ENCODE data around the gene EVX2. TPM values are rescaled to one million over a fixed set of nuclear protein-coding genes. Genes with fewer than 3 reads are reported as not detected.
A peak's percentile ranks its signal among the peaks of the same experiment; 100 is the strongest.

Gene EVX2
- total and polyA plus RNA-seq, 2 donors (not counting 1 experiment from before 2014, with no cell fraction given), result not detected

DNA sequence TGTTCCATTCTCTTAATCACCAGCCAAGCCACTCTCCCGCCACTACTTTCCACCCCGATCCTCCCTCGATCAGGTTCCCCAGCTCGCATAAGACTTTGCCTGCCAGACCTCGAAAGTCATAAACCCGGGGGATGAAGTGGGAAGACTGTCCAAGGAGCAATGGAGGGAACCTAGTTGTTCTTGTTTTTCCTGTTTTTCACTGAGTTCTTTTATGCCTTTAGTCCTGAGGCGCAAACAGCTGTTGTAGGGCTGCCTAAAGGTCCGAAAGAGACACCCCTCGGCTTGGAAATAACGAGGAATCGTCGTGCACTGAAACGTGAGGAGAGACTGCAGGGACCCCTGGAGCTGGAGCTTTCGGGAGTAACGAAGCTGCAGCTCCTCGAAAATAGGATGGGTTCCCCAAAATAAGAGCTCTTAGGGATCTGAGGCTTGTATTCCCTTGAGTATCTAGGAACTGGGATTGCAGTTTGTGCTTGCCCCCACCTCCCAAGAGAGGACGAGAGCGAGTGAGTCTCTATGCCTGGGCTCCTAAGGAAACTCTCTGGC lies 14.1 kb upstream of the EVX2 start:
- Histone ChIP-seq H4K20me1 (ENCODE audit: control insufficient read depth, insufficient read depth, low read length, poor library complexity, severe bottlenecking) (no peaks in the 10 kb centered on the region), H3K27ac (ENCODE audit: low read length in 2 of 2) (no peak overlapping the region), H3K4me3 (ENCODE audit: control extremely low read depth in 1 of 5, extremely low read depth in 1 of 5, insufficient read depth in 1 of 5, low read depth in 2 of 5, low read length in 4 of 5) (peak overlapping the region in 1 of 5 experiments; percentile 17), H3K9ac (ENCODE audit: low read length) (peak overlapping the region; percentile 9), H3K79me2 (ENCODE audit: control insufficient read depth, insufficient read depth, low read length) (no peaks in the 10 kb centered on the region), H3K9me3 (ENCODE audit: control extremely low read depth in 1 of 3, control insufficient read depth in 2 of 3, insufficient read depth in 1 of 3, low read length in 2 of 3) (peaks cover 0 to 47% (median 6%) of the 10 kb centered on the region in 3 donors), H3K4me2 (replicated peaks; ENCODE audit: low read depth, low read length, poor library complexity, severe bottlenecking) (peak overlapping the region; percentile 69), H3K36me3 (replicated peaks in 1 of 2; ENCODE audit: control extremely low read depth in 1 of 2, control insufficient read depth in 1 of 2, extremely low read depth in 1 of 2, insufficient read depth in 2 of 2, low read length in 1 of 2) (no peaks in the 10 kb centered on the region), H2AFZ (ENCODE audit: insufficient read depth, low read depth, low read length, poor library complexity, severe bottlenecking) (no peak overlapping the region), H3K4me1 (ENCODE audit: control insufficient read depth in 2 of 2, insufficient read depth in 2 of 2, low read length in 2 of 2) (peaks cover 24 to 38% of the 10 kb centered on the region in 2 donors), H3K27me3 (replicated peaks in 1 of 4; ENCODE audit: control extremely low read depth in 1 of 4, control insufficient read depth in 3 of 4, insufficient read depth in 4 of 4, low read length in 3 of 4) (peaks cover 0 to 96% (median 80%) of the 10 kb centered on the region in 4 experiments)
- WGBS (ENCODE audit: insufficient coverage), result 10% methylated on average over 15 of the region's 18 CpGs
- no peak for DNase-seq
- peak overlapping the region; percentile 75 for H3K4me3 Mint-ChIP-seq
- no peak for TF ChIP-seq CTCF (IDR thresholded peaks at IDR 0.05)
- no peak for TF ChIP-seq EZH2 (IDR thresholded peaks at IDR 0.05; ENCODE audit: borderline replicate concordance, insufficient read depth, low read depth, low read length, poor library complexity, severe bottlenecking)
- no peak for ATAC-seq (ENCODE audit: low read depth)
- H3K27me3 Mint-ChIP-seq, result peaks cover 81% of the 10 kb centered on the region
- peak overlapping the region; percentile 6 for H3K27ac Mint-ChIP-seq
- H3K4me1 Mint-ChIP-seq, result peaks cover 24% of the 10 kb centered on the region
- ChIA-PET CTCF (interaction anchor here (0.9 to 4.7 kb wide), 12 partner anchors 12 to 1402 kb away, joined by 3 to 72 read pairs (median 4); partner anchors contain the start of genes EVX2 and HOXD3), POLR2A (no interaction called here)
- H3K9me3 Mint-ChIP-seq (ENCODE audit: insufficient read depth), result no peaks in the 10 kb centered on the region
- intact Hi-C loops (cut with micrococcal nuclease), result loop anchor here (10.0 kb wide), 1 partner anchor 1763 kb away; the partner anchor contains the start of gene SP9
